Measurements from ENCODE around the gene FIGN. TPM values are rescaled to one million over a fixed set of nuclear protein-coding genes. Genes with fewer than 3 reads are reported as not detected.

The FIGN gene
- total and polyA plus RNA-seq, 2 of the 4 experiments (the other 2 are of a cell fraction): 0.77 to 0.90 TPM

DNA sequence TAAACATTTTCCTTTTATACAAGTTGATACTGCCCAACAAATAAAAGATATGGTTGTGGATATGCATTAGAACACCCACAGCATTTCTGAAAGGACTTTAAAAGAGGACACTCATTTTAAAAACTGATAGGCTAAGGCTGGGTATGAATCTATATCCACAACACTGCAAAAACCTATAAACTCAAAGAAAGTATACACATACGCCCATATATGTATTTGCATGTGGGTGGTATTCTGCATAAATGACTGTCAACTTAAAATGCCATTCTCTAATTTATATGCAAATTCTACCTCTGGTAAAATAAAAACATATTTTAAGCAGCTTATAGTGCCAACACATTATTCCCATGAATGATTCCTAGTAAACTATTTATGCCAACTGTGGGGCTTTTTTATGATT lies 20.1 kb downstream of the FIGN start:
- ChIA-PET CTCF (no interaction called here), POLR2A (ENCODE audit: unreplicated experiment) (no interaction called here)
- no peaks in the 10 kb centered on the region; the same call in 1 of the 2 replicates for H4K20me1 ChIP-seq (ENCODE audit: insufficient read depth, low read length)
- dilution Hi-C loops (cut with HindIII; ENCODE audit: low sequenced_read_pairs, unreplicated experiment): no loop called here
- H3K4me2 ChIP-seq (ENCODE audit: low read depth, low read length): no peak overlapping the region
- H3K23ac ChIP-seq (ENCODE audit: low read depth, low read length): no peak overlapping the region
- H4K8ac ChIP-seq (ENCODE audit: low read depth in 2 of 2, low read length in 2 of 2): no peak overlapping the region
- H2BK120ac ChIP-seq (ENCODE audit: low read depth, low read length): no peak overlapping the region
- H2BK20ac ChIP-seq (ENCODE audit: low read depth, low read length): no peak overlapping the region
- H3K4ac ChIP-seq (ENCODE audit: low read depth, low read length): no peak overlapping the region
- no peaks in the 10 kb centered on the region; a peak in 1 of 4 replicates for H3K79me1 ChIP-seq (ENCODE audit: low read depth in 1 of 2, low read length in 2 of 2)
- no peak overlapping the region for H3K18ac ChIP-seq (ENCODE audit: low read depth, low read length)
- H2BK5ac ChIP-seq (ENCODE audit: low read depth, low read length, poor library complexity, severe bottlenecking): no peak overlapping the region
- H3K4me3 ChIP-seq (ENCODE audit: insufficient read depth, low read depth, low read length): no peak overlapping the region
- no peak overlapping the region for H3K14ac ChIP-seq (replicated peaks; ENCODE audit: low read depth, low read length)
- H2BK15ac ChIP-seq (ENCODE audit: low read depth, low read length): no peak overlapping the region
- no peaks in the 10 kb centered on the region for H3K4me1 ChIP-seq (ENCODE audit: control insufficient read depth, insufficient read depth, low read length)
- H2AK9ac ChIP-seq (replicated peaks; ENCODE audit: low read depth, low read length, poor library complexity): no peak overlapping the region
- DNase-seq (no peak), ATAC-seq (ENCODE audit: low read depth) (no peak)
- H3K36me3 ChIP-seq (ENCODE audit: control insufficient read depth, insufficient read depth, low read length): no peaks in the 10 kb centered on the region
- H3K9me1 ChIP-seq (ENCODE audit: insufficient read depth, low read length): peaks cover 3% of the 10 kb centered on the region; the same call in 1 of the 2 replicates
- no peaks in the 10 kb centered on the region for H3K27me3 ChIP-seq (ENCODE audit: control insufficient read depth, insufficient read depth, low read length)
- no peak overlapping the region for H2AK5ac ChIP-seq (ENCODE audit: low read depth, low read length)
- no TSS peak for BruUV-seq (replicated peaks)
- H3K9me3 ChIP-seq (ENCODE audit: control insufficient read depth, insufficient read depth, low read length): no peaks in the 10 kb centered on the region
- no CpG with 5 or more reads among the region's 1 CpG for WGBS, 2 experiments (ENCODE audit: extremely low coverage in 2 of 2, insufficient read length in 1 of 2)
- H3K9ac ChIP-seq (ENCODE audit: low read depth, low read length): no peak overlapping the region
- H2AFZ ChIP-seq (replicated peaks; ENCODE audit: low read length, poor library complexity): no peak overlapping the region
- H4K5ac ChIP-seq (ENCODE audit: low read depth, low read length): no peak overlapping the region
- no peak overlapping the region for H3K27ac ChIP-seq (ENCODE audit: insufficient read depth, low read length)
- TF ChIP-seq, protein P1, sequence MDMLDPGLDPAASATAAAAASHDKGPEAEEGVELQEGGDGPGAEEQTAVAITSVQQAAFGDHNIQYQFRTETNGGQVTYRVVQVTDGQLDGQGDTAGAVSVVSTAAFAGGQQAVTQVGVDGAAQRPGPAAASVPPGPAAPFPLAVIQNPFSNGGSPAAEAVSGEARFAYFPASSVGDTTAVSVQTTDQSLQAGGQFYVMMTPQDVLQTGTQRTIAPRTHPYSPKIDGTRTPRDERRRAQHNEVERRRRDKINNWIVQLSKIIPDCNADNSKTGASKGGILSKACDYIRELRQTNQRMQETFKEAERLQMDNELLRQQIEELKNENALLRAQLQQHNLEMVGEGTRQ (IDR thresholded peaks at IDR 0.05; ENCODE audit: low read depth, low read length): no peak
- no peak for TF ChIP-seq SMC3 (IDR thresholded peaks at IDR 0.05; ENCODE audit: low read depth, low read length)
- TF ChIP-seq MAZ (IDR thresholded peaks at IDR 0.05; ENCODE audit: borderline replicate concordance, low read depth, low read length): no peak
- no peak for TF ChIP-seq RAD21 (IDR thresholded peaks at IDR 0.05; ENCODE audit: low read length)
- no peak for TF ChIP-seq RFX5 (IDR thresholded peaks at IDR 0.05; ENCODE audit: low read depth, low read length)
- no peak for TF ChIP-seq MXI1 (IDR thresholded peaks at IDR 0.05; ENCODE audit: borderline replicate concordance, low read depth, low read length)
- TF ChIP-seq CHD1 (IDR thresholded peaks at IDR 0.05; ENCODE audit: low read depth, low read length): no peak
- H3K56ac ChIP-seq (ENCODE audit: extremely low read depth, insufficient read depth, low read length): no peak overlapping the region
- intact Hi-C loops (cut with micrococcal nuclease): no loop called here
- H4K91ac ChIP-seq (ENCODE audit: insufficient read depth, low read depth, low read length): no peak overlapping the region
- in situ Hi-C loops (cut with MboI; ENCODE audit: low sequenced_read_pairs): no loop called here

Measured in IMR-90 (cell line).